Activated T-cell treated with anti-CD3 and anti-CD28 coated beads for 48 hours (primary cell): ENCODE measurements around the gene MLXIP.
"Not testable (repeated sequence)": the region's sequence is repeated elsewhere in the genome, so short reads cannot be mapped to it uniquely, and the experiment has no call there.

Experiments used
- DNase-seq: peaks from one replicate; pipeline ENCODE4 v3.0.0-alpha.2; 2020; ENCODE audit warnings: low read depth

Gene MLXIP

GRCh38 chr12:122078141-122079032, at the start of gene MLXIP:
MLXIP (plus strand) TSS chr12:122078756; CDS start chr12:122078854, 98 bp downstream.
- peak; percentile 87 for DNase-seq

GRCh38 chr12:122028905-122029560, 49.5 kb upstream of the MLXIP start:
- DNase-seq = peak; percentile 56

GRCh38 chr12:122029620-122030423, 48.7 kb upstream of the MLXIP start:
- DNase-seq = no peak

GRCh38 chr12:122030424-122031035, 48.0 kb upstream of the MLXIP start:
- no peak for DNase-seq

GRCh38 chr12:122031342-122032216, 47.0 kb upstream of the MLXIP start:
- peak; percentile 60 for DNase-seq

GRCh38 chr12:122032580-122032979, 46.0 kb upstream of the MLXIP start:
- DNase-seq = no peak

GRCh38 chr12:122035292-122035691, 43.3 kb upstream of the MLXIP start:
- no peak for DNase-seq

GRCh38 chr12:122036153-122036552, 42.4 kb upstream of the MLXIP start:
- no peak for DNase-seq

- no peak for DNase-seq
These were observed 37.8 kb upstream of the MLXIP start for GRCh38 chr12:122040579-122041386.

GRCh38 chr12:122041458-122041857, 37.1 kb upstream of the MLXIP start:
- DNase-seq = not testable (repeated sequence)

- no peak for DNase-seq
These were observed 35.6 kb upstream of the MLXIP start for GRCh38 chr12:122042910-122043309.

- no peak for DNase-seq
These were observed 35.1 kb upstream of the MLXIP start for GRCh38 chr12:122043476-122043875.

GRCh38 chr12:122045262-122045661, 33.3 kb upstream of the MLXIP start:
- DNase-seq = no peak

GRCh38 chr12:122046145-122046544, 32.4 kb upstream of the MLXIP start:
- DNase-seq = no peak

GRCh38 chr12:122048151-122048550, 30.4 kb upstream of the MLXIP start:
- no peak for DNase-seq

GRCh38 chr12:122049827-122050226, 28.7 kb upstream of the MLXIP start:
- DNase-seq = no peak

GRCh38 chr12:122050706-122051105, 27.9 kb upstream of the MLXIP start:
- DNase-seq = no peak

- DNase-seq = no peak
These were observed 27.2 kb upstream of the MLXIP start for GRCh38 chr12:122051231-122051876.

- DNase-seq = no peak
These were observed 26.3 kb upstream of the MLXIP start for GRCh38 chr12:122052285-122052684.
